Calu3 (cell line): Measurements from ENCODE around the gene GPER1. TPM values are rescaled to one million over a fixed set of nuclear protein-coding genes. Genes with fewer than 3 reads are reported as not detected.

Experiments
- BruUV-seq: library from RNA; stranded (reverse); fragments of 400-500 nt; replicated peaks from 2 replicates; lab custom pipeline; 2021; lab: Mats Ljungman, UMichigan
- CTCF ChIA-PET: fragments of 300-600 bp; sonication (Branson Sonifier 250); formaldehyde crosslinking; loops from one replicate; lab custom pipeline; 2022; ENCODE audit warnings: antibody characterized with exemption; lab: Charles Lee
- DNase-seq: peaks from one replicate; pipeline ENCODE4 v3.0.0; 2022
- H3K27ac Mint-ChIP-seq: one replicate; pipeline ENCODE4 v1.8.0; 2022; ENCODE audit warnings: mixed read lengths; ENCODE audit not compliant: unreplicated experiment
- H3K27me3 Mint-ChIP-seq: one replicate; pipeline ENCODE4 v1.8.0; 2022; ENCODE audit warnings: mixed read lengths; ENCODE audit not compliant: unreplicated experiment
- H3K36me3 Mint-ChIP-seq: one replicate; pipeline ENCODE4 v1.8.0; 2022; ENCODE audit warnings: mild to moderate bottlenecking, moderate library complexity, mixed read lengths; ENCODE audit not compliant: insufficient read depth, unreplicated experiment
- H3K4me1 Mint-ChIP-seq: one replicate; pipeline ENCODE4 v1.8.0; 2022; ENCODE audit warnings: mild to moderate bottlenecking, low read depth, mixed read lengths; ENCODE audit not compliant: unreplicated experiment
- H3K4me3 Mint-ChIP-seq: one replicate; pipeline ENCODE4 v1.8.0; 2022; ENCODE audit warnings: mild to moderate bottlenecking, low read depth, moderate library complexity, mixed read lengths; ENCODE audit not compliant: unreplicated experiment
- H3K9me3 Mint-ChIP-seq: one replicate; pipeline ENCODE4 v1.8.0; 2022; ENCODE audit warnings: low read depth, mixed read lengths; ENCODE audit not compliant: unreplicated experiment
- CTCF ChIP-seq: fragments of 200-600 bp; IDR thresholded peaks from one replicate; pipeline ENCODE4 v1.8.0; 2022; ENCODE audit warnings: antibody characterized with exemption; ENCODE audit not compliant: unreplicated experiment
- intact Hi-C: fragments of 100-400 bp; cut with micrococcal nuclease; formaldehyde crosslinking; loops from one replicate; pipeline ENCODE4 v1.10.0; 2022; ENCODE audit not compliant: unreplicated experiment
- total RNA-seq: library from RNA; stranded (reverse); gene quantifications from 2 replicates; pipeline ENCODE4 v1.2.3, GENCODE V29; 2022

GPER1 gene
- total RNA-seq, 1 experiment from 2014 or later: 0.26 TPM

- no peak for DNase-seq
- no peaks in the 10 kb centered on the region for H3K4me1 Mint-ChIP-seq
- no peak overlapping the region for H3K4me3 Mint-ChIP-seq
- intact Hi-C loops: no loop called here
- no peaks in the 10 kb centered on the region for H3K9me3 Mint-ChIP-seq
- no TSS peak for BruUV-seq
- H3K27me3 Mint-ChIP-seq: no peaks in the 10 kb centered on the region
- H3K27ac Mint-ChIP-seq: no peak overlapping the region
- peaks cover 4% of the 10 kb centered on the region for H3K36me3 Mint-ChIP-seq
- CTCF ChIA-PET: interaction anchor here (0.8 to 3.6 kb wide), 2 partner anchors 9 to 12 kb away, joined by 4 to 15 read pairs; partner anchors contain the start of gene GPR146
- no peak for TF ChIP-seq CTCF
Measured at GRCh38 chr7:1053002-1053411, 34.9 kb upstream of the GPER1 start.

GRCh38 chr7:1053816-1054370, 34.0 kb upstream of the GPER1 start:
- H3K27ac Mint-ChIP-seq: no peak overlapping the region
- no peak for DNase-seq
- intact Hi-C loops: no loop called here
- CTCF ChIA-PET: interaction anchor here (3.6 kb wide), 1 partner anchor 11 kb away, joined by 15 read pairs; no protein-coding TSS in a partner anchor
- H3K4me3 Mint-ChIP-seq: no peak overlapping the region
- peaks cover 11% of the 10 kb centered on the region for H3K36me3 Mint-ChIP-seq
- H3K4me1 Mint-ChIP-seq: no peaks in the 10 kb centered on the region
- H3K27me3 Mint-ChIP-seq: no peaks in the 10 kb centered on the region
- BruUV-seq: no TSS peak
- no peaks in the 10 kb centered on the region for H3K9me3 Mint-ChIP-seq
- TF ChIP-seq CTCF: no peak

DNA sequence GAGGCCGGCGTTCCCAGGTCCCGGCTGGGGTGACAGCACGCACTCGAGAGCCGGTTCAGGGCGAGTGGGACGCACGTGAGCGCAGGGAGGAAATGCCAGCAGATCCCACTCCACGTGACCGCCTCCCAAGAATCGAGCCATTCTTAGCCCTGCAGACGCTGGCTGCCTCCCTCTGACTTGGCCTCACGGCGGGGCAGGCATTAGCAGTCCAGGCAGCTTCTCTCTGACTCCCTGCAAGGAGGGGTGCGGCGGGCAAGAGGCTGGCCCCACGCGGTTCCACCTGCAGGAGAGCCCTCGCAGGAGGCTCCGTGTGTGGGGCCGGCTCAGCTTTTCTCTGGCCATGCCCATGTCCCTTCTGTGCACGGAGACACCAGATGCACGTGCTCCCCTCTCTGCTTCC, 33.5 kb upstream of the GPER1 start:
- no peak overlapping the region for H3K27ac Mint-ChIP-seq
- TF ChIP-seq CTCF: no peak
- DNase-seq: no peak
- CTCF ChIA-PET: no interaction called here
- BruUV-seq: no TSS peak
- no peak overlapping the region for H3K4me3 Mint-ChIP-seq
- no peaks in the 10 kb centered on the region for H3K27me3 Mint-ChIP-seq
- intact Hi-C loops: no loop called here
- no peaks in the 10 kb centered on the region for H3K9me3 Mint-ChIP-seq
- H3K36me3 Mint-ChIP-seq: peaks cover 11% of the 10 kb centered on the region
- H3K4me1 Mint-ChIP-seq: no peaks in the 10 kb centered on the region

- TF ChIP-seq CTCF: no peak
- H3K27ac Mint-ChIP-seq: no peak overlapping the region
- H3K9me3 Mint-ChIP-seq: no peaks in the 10 kb centered on the region
- H3K4me3 Mint-ChIP-seq: no peak overlapping the region
- H3K36me3 Mint-ChIP-seq: peaks cover 11% of the 10 kb centered on the region
- CTCF ChIA-PET: no interaction called here
- intact Hi-C loops: no loop called here
- H3K27me3 Mint-ChIP-seq: no peaks in the 10 kb centered on the region
- no TSS peak for BruUV-seq
- no peak for DNase-seq
- no peaks in the 10 kb centered on the region for H3K4me1 Mint-ChIP-seq
Measured at GRCh38 chr7:1054861-1055450, 33.0 kb upstream of the GPER1 start.
